ENCODE data around the gene ZBTB25. TPM values are rescaled to one million over a fixed set of nuclear protein-coding genes. Genes with fewer than 3 reads are reported as not detected.

Gene ZBTB25
- total RNA-seq, 6 donors from 2014 or later, result 5.9 to 31.4 (median 10.3) TPM

- H3K4me1 ChIP-seq, result peaks cover 4 to 27% (median 18%) of the 10 kb centered on the region in 4 donors
These were observed 36.9 kb upstream of the ZBTB25 start, which contains the start of gene HSPA2 for GRCh38 chr14:64540208-64541202. TSS of gene HSPA2 (plus strand) at chr14:64540741. CDS start at chr14:64540850, 109 bp downstream.

GRCh38 chr14:64536488-64537245 lies 33.0 kb upstream of the ZBTB25 start:
- Histone ChIP-seq H3K27me3 (no peaks in the 10 kb centered on the region), H3K9me3 (peaks cover 0 to 10% (median 6%) of the 10 kb centered on the region in 4 donors), H3K36me3 (no peaks in the 10 kb centered on the region), H3K4me1 (peaks cover 4 to 22% (median 11%) of the 10 kb centered on the region in 4 donors), H3K27ac (no peak overlapping the region), H3K4me3 (no peak overlapping the region)
- ATAC-seq (ENCODE audit: low FRiP score in 2 of 2), result no peak
- DNase-seq, result no peak
- TF ChIP-seq EP300 (IDR thresholded peaks at IDR 0.05), result no peak
- TF ChIP-seq POLR2A (IDR thresholded peaks at IDR 0.05), result no peak
- TF ChIP-seq POLR2AphosphoS5 (IDR thresholded peaks at IDR 0.05), result no peak
- TF ChIP-seq CTCF (IDR thresholded peaks at IDR 0.05), result no peak
- WGBS, 2 donors, result 78 to 91% methylated on average over 4 of the region's 4 CpGs

More at GRCh38 chr14:64540208-64541202, 36.9 kb upstream of the ZBTB25 start, which contains the start of gene HSPA2:
- TF ChIP-seq EP300 (IDR thresholded peaks at IDR 0.05) (peak in 1 of 4 donors; percentile 3), POLR2A (IDR thresholded peaks at IDR 0.05) (peak in 3 of 4 donors; percentile 84 to 95 (median 94)), CTCF (IDR thresholded peaks at IDR 0.05) (peak; percentile 59 to 97 (median 88)), POLR2AphosphoS5 (IDR thresholded peaks at IDR 0.05) (peak; percentile 81 to 94)
- peak within 1 kb of the TSS; percentile 54 to 72 (median 68) for H3K4me3 ChIP-seq
- peak; percentile 99 for DNase-seq
- WGBS, 2 donors, result 4 to 10% methylated on average over 27 to 66 of the region's 79 CpGs
- H3K27me3 ChIP-seq, result no peaks in the 10 kb centered on the region
- H3K36me3 ChIP-seq, result no peaks in the 10 kb centered on the region
- ATAC-seq (ENCODE audit: low FRiP score in 2 of 2), result peak; percentile 97 to 99
- H3K27ac ChIP-seq, result peak within 1 kb of the TSS; percentile 81 to 89 (median 84)
- H3K9me3 ChIP-seq, result peaks cover 0 to 10% (median 6%) of the 10 kb centered on the region in 4 donors

GRCh38 chr14:64531567-64531966 lies 27.9 kb upstream of the ZBTB25 start:
- H3K4me3 ChIP-seq, result no peak overlapping the region
- no peaks in the 10 kb centered on the region for H3K36me3 ChIP-seq
- no peaks in the 10 kb centered on the region for H3K9me3 ChIP-seq
- H3K27me3 ChIP-seq, result no peaks in the 10 kb centered on the region
- WGBS, 2 donors, result 51 to 79% methylated on average over 2 of the region's 2 CpGs
- no peaks in the 10 kb centered on the region for H3K4me1 ChIP-seq
- DNase-seq (no peak), ATAC-seq (ENCODE audit: low FRiP score in 2 of 2) (no peak)
- TF ChIP-seq EP300 (IDR thresholded peaks at IDR 0.05), result no peak
- TF ChIP-seq POLR2A (IDR thresholded peaks at IDR 0.05), result no peak
- TF ChIP-seq POLR2AphosphoS5 (IDR thresholded peaks at IDR 0.05), result no peak
- H3K27ac ChIP-seq, result no peak overlapping the region

- Histone ChIP-seq H3K27me3 (no peaks in the 10 kb centered on the region), H3K9me3 (no peaks in the 10 kb centered on the region), H3K4me1 (no peaks in the 10 kb centered on the region), H3K27ac (no peak overlapping the region), H3K36me3 (peaks cover 0 to 31% (median 18%) of the 10 kb centered on the region in 4 donors), H3K4me3 (no peak overlapping the region)
- DNase-seq (no peak), ATAC-seq (ENCODE audit: low FRiP score in 2 of 2) (no peak)
- TF ChIP-seq CTCF (IDR thresholded peaks at IDR 0.05) (no peak), POLR2AphosphoS5 (IDR thresholded peaks at IDR 0.05) (no peak), POLR2A (IDR thresholded peaks at IDR 0.05) (no peak), EP300 (IDR thresholded peaks at IDR 0.05) (no peak)
- 93 to 94% methylated on average over 2 of the region's 2 CpGs for WGBS, 2 donors
These were observed 21.7 kb upstream of the ZBTB25 start for GRCh38 chr14:64525354-64525753.

Measured in upper lobe of left lung (tissue), 6 donors.